Measurements from ENCODE around the gene TRAPPC11. TPM values are rescaled to one million over a fixed set of nuclear protein-coding genes. Genes with fewer than 3 reads are reported as not detected.

Gene TRAPPC11
- total RNA-seq, 2 donors from 2014 or later: 41.6 to 65.3 TPM

DNA sequence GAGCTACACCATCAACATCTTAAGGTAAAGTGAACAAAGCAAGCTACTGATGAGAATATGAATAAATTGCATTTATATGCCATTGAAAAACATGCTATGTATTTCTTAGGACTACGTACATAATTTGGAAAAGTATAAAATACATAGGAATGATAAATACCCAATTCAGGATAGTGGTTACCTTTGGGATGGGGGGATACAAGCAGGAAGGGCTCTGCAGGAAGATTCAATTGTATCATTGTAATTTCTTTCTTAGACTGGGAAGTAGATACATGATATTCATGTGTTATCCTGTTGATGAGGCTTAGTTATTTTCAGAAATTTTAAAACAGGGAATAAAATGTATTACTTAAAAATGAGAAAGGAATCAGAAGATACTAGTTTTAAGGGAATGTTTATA lies 43.4 kb downstream of the TRAPPC11 start:
- H3K36me3 ChIP-seq: peaks cover 74% of the 10 kb centered on the region
- no peak for TF ChIP-seq CTCF (IDR thresholded peaks at IDR 0.05)
- H3K4me1 ChIP-seq (ENCODE audit: control insufficient read depth in 1 of 2, low read depth in 2 of 2): no peaks in the 10 kb centered on the region
- no peaks in the 10 kb centered on the region for H3K9me3 ChIP-seq
- H3K27me3 ChIP-seq (replicated peaks; ENCODE audit: insufficient read depth): no peaks in the 10 kb centered on the region
- DNase-seq (ENCODE audit: low spot score): no peak
- ATAC-seq (ENCODE audit: insufficient number of reproducible peaks, low FRiP score, low read depth): no peak
- H3K4me3 ChIP-seq: no peak overlapping the region
- no peak overlapping the region for H3K27ac ChIP-seq

- H3K4me3 ChIP-seq: no peak overlapping the region
- no peak for TF ChIP-seq CTCF (IDR thresholded peaks at IDR 0.05)
- no peaks in the 10 kb centered on the region for H3K27me3 ChIP-seq (replicated peaks; ENCODE audit: insufficient read depth)
- H3K36me3 ChIP-seq: peaks cover 24% of the 10 kb centered on the region
- DNase-seq (ENCODE audit: low spot score): no peak
- H3K27ac ChIP-seq: no peak overlapping the region
- no peaks in the 10 kb centered on the region for H3K4me1 ChIP-seq (ENCODE audit: control insufficient read depth in 1 of 2, low read depth in 2 of 2)
- ATAC-seq (ENCODE audit: insufficient number of reproducible peaks, low FRiP score, low read depth): no peak
- H3K9me3 ChIP-seq: no peaks in the 10 kb centered on the region
Measured at GRCh38 chr4:183714626-183715025, 55.5 kb downstream of the TRAPPC11 start.

DNA sequence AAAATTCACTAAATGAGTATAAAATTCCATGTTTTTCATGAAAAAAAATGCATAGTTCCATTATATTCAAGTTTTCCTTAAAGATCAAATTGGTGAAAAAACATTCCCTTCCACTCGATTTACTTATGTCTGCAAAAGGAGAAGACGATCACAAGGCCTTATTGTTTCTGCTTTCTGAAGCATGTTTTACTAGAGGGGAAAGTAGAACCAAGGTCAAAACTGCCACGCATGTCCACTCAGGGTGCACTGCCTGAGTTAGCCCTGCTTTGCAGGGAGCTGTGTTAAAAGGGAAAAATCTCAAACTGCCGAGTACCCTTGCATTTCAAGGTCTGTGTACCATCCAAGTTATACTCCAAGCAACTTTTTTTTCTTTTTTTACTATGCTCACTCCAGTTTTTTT lies 57.2 kb downstream of the TRAPPC11 start:
- no peak for DNase-seq (ENCODE audit: low spot score)
- peaks cover 21% of the 10 kb centered on the region for H3K36me3 ChIP-seq
- H3K4me1 ChIP-seq (ENCODE audit: control insufficient read depth in 1 of 2, low read depth in 2 of 2): no peaks in the 10 kb centered on the region

GRCh38 chr4:183718876-183719275 lies 59.8 kb downstream of the TRAPPC11 start:
- ATAC-seq (ENCODE audit: insufficient number of reproducible peaks, low FRiP score, low read depth): no peak
- no peak overlapping the region for H3K27ac ChIP-seq
- peaks cover 6% of the 10 kb centered on the region for H3K36me3 ChIP-seq
- peaks cover 0 to 3% of the 10 kb centered on the region in 2 donors for H3K4me1 ChIP-seq (ENCODE audit: control insufficient read depth in 1 of 2, low read depth in 2 of 2)
- H3K4me3 ChIP-seq: no peak overlapping the region
- H3K27me3 ChIP-seq (replicated peaks; ENCODE audit: insufficient read depth): no peaks in the 10 kb centered on the region
- TF ChIP-seq CTCF (IDR thresholded peaks at IDR 0.05): no peak
- no peak for DNase-seq (ENCODE audit: low spot score)
- no peaks in the 10 kb centered on the region for H3K9me3 ChIP-seq

More for the DNA sequence above, 57.2 kb downstream of the TRAPPC11 start:
- Histone ChIP-seq H3K4me3 (no peak overlapping the region), H3K9me3 (no peaks in the 10 kb centered on the region), H3K27me3 (replicated peaks; ENCODE audit: insufficient read depth) (no peaks in the 10 kb centered on the region), H3K27ac (no peak overlapping the region)
- TF ChIP-seq CTCF (IDR thresholded peaks at IDR 0.05): no peak
- ATAC-seq (ENCODE audit: insufficient number of reproducible peaks, low FRiP score, low read depth): no peak

DNA sequence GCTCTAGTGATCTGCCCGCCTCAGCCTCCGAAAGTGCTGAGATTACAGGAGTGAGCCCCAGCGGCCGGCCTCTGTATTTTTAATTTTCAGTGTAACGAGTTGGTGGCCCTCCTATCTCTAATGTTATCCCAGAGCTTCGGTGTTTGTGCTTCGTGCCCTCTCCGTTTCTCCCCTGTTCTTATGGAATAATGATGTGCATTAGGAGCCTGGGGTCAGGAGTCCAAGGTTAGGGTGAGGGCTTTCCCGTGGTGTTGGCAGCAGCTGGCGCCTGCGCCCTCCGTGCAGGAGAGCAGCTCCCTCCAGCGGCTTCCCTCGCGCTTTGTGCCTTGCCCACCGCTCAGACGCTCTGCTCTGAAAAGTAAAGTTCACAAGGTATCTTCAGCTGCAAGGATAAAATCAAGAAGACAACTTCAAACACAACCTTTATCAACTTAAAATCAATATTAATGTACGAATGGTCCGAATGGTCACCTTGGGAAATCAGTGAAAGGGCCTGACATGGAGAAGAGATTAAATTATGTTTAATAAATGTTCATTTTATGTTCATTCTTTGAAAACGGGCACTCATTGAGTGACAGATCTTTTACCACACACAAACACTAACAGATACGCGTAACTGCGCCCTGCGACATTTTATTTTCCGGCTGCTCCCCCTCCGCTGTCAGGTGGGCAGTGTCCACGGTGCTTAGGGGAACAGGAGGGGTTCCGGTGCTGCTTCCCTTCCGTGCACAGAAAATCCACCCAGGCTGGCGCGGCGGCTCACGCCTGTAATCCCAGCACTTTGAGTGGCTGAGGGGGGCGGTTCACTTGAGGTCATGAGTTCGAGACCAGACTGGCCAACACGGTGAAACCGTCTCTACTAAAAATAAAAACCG lies 62.4 kb downstream of the TRAPPC11 start:
- no peak overlapping the region for H3K27ac ChIP-seq
- no peak for ATAC-seq (ENCODE audit: insufficient number of reproducible peaks, low FRiP score, low read depth)
- no peaks in the 10 kb centered on the region for H3K36me3 ChIP-seq

More for the DNA sequence above, 62.4 kb downstream of the TRAPPC11 start:
- H3K9me3 ChIP-seq: no peaks in the 10 kb centered on the region
- DNase-seq (ENCODE audit: low spot score): no peak
- peak overlapping the region; percentile 75 for H3K4me3 ChIP-seq
- no peaks in the 10 kb centered on the region for H3K27me3 ChIP-seq (replicated peaks; ENCODE audit: insufficient read depth)
- H3K4me1 ChIP-seq (ENCODE audit: control insufficient read depth in 1 of 2, low read depth in 2 of 2): peaks cover 0 to 3% of the 10 kb centered on the region in 2 donors
- TF ChIP-seq CTCF (IDR thresholded peaks at IDR 0.05): no peak

Data from thoracic aorta (tissue), 2 donors.